ENCODE results near the gene GUCY2F. TPM values are rescaled to one million over a fixed set of nuclear protein-coding genes. Genes with fewer than 3 reads are reported as not detected.

The GUCY2F gene
- total RNA-seq, 1 experiment from 2014 or later = not detected

DNA sequence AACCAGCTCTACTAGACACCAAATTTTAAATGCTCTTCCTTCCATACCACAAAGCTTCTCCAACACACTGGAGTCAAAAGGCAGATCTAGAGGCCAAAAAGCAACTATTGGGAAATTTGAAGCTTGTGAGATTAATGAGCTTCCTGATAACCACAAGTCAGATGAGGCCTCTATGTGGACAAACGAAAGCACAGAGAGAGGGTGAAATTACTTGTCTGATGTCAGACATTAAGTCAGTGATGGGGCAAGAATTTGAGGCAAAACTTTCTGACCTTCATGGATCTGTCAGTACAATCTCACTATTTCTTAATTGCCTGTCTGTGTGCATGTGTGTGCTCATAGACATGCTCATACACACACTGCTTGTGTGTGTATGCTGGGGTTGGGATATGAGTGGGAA lies 103.6 kb downstream of the GUCY2F start:
- Histone ChIP-seq H3K36me3 (ENCODE audit: control insufficient read depth in 1 of 2, insufficient read depth in 2 of 2, low read length in 2 of 2) (no peaks in the 10 kb centered on the region), H3K79me2 (ENCODE audit: insufficient read depth, low read length) (no peaks in the 10 kb centered on the region), H3K4me2 (ENCODE audit: low read length) (no peak overlapping the region), H3K9me2 (ENCODE audit: insufficient read depth) (no peaks in the 10 kb centered on the region), H3K4me1 (ENCODE audit: control insufficient read depth in 1 of 2, insufficient read depth in 2 of 2, low read length in 2 of 2) (no peaks in the 10 kb centered on the region; a peak in 1 of 4 replicates), H3K27me3 (ENCODE audit: insufficient read depth, low read length) (no peaks in the 10 kb centered on the region), H3K4me3 (replicated peaks in 1 of 2; ENCODE audit: low read depth in 1 of 2, low read length in 2 of 2) (no peak overlapping the region), H3K9me3 (ENCODE audit: control insufficient read depth in 1 of 2, insufficient read depth in 1 of 2, low read depth in 1 of 2, low read length in 2 of 2) (no peaks in the 10 kb centered on the region), H3K27ac (ENCODE audit: low read depth, low read length) (no peak overlapping the region), H4K20me1 (ENCODE audit: insufficient read depth) (no peaks in the 10 kb centered on the region), H2AFZ (ENCODE audit: low read depth, low read length, poor library complexity, severe bottlenecking) (no peak overlapping the region), H3K9ac (ENCODE audit: low read length) (no peak overlapping the region)
- DNase-seq (ENCODE audit: low read depth, low spot score) (no peak), ATAC-seq (no peak)
- no peak for TF ChIP-seq ZFX (IDR thresholded peaks at IDR 0.05)
- no peak for TF ChIP-seq SRF (IDR thresholded peaks at IDR 0.05; ENCODE audit: low read depth)
- TF ChIP-seq CBX3 (IDR thresholded peaks at IDR 0.05; ENCODE audit: low read depth) = no peak
- TF ChIP-seq TCF7L2 (IDR thresholded peaks at IDR 0.05; ENCODE audit: borderline replicate concordance, extremely low read depth, insufficient read depth, insufficient read length) = no peak
- intact Hi-C loops (cut with micrococcal nuclease) = no loop called here
- RAD21 ChIA-PET (ENCODE audit: low non-redundant PET in 1 of 2, low total read pairs in 2 of 2, uncharacterized antibody in 2 of 2, unreplicated experiment in 2 of 2) = no interaction called here
- CTCF ChIA-PET = no interaction called here
- BruUV-seq (replicated peaks) = no TSS peak
- POLR2A ChIA-PET = no interaction called here

DNA sequence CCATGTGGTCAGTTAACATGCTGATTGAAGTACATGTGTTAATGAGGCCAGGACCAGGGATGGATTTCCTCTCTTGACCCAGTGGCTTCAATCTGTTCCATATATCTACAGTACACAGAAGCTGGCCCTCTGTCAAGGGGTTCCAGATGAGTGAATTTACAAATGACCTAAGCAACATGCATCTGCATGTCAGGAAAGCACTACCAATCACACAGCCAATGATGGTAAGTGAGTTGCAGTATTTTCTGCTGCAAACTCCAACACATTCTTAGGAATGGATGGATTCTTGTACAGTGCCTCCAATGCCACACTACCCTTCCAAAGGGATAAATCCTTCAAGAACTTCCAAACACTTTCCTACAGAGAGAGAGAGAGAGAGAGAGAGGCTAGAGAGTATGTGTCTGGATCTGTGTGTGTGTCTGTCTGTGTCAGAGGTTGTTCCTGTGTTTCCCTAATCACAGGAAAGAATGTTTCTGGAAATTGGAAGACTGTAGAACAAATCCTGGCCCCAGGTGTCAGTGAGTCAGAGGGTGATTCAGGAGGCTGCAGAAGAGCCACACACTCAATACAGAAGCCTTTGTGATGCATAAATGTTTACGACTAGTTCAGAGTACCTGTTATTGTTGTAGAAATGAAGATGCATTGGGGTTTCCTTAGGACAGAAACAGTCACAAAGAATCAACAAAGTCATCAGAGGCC lies 107.5 kb downstream of the GUCY2F start:
- no peaks in the 10 kb centered on the region for H3K9me3 ChIP-seq (ENCODE audit: control insufficient read depth in 1 of 2, insufficient read depth in 1 of 2, low read depth in 1 of 2, low read length in 2 of 2)
- no peak overlapping the region for H3K4me2 ChIP-seq (ENCODE audit: low read length)

More for the DNA sequence above, 107.5 kb downstream of the GUCY2F start:
- H3K9ac ChIP-seq (ENCODE audit: low read length) = no peak overlapping the region
- no peak for DNase-seq (ENCODE audit: low read depth, low spot score)
- H3K36me3 ChIP-seq (ENCODE audit: control insufficient read depth in 1 of 2, insufficient read depth in 2 of 2, low read length in 2 of 2) = no peaks in the 10 kb centered on the region
- BruUV-seq (replicated peaks) = no TSS peak
- no peaks in the 10 kb centered on the region for H3K79me2 ChIP-seq (ENCODE audit: insufficient read depth, low read length)
- ChIA-PET RAD21 (ENCODE audit: low non-redundant PET in 1 of 2, low total read pairs in 2 of 2, uncharacterized antibody in 2 of 2, unreplicated experiment in 2 of 2) (no interaction called here), POLR2A (no interaction called here), CTCF (no interaction called here)
- H2AFZ ChIP-seq (ENCODE audit: low read depth, low read length, poor library complexity, severe bottlenecking) = no peak overlapping the region
- H3K27ac ChIP-seq (ENCODE audit: low read depth, low read length) = no peak overlapping the region
- no peaks in the 10 kb centered on the region; a peak in 1 of 4 replicates for H3K4me1 ChIP-seq (ENCODE audit: control insufficient read depth in 1 of 2, insufficient read depth in 2 of 2, low read length in 2 of 2)
- ATAC-seq = no peak
- no peak overlapping the region for H3K4me3 ChIP-seq (replicated peaks in 1 of 2; ENCODE audit: low read depth in 1 of 2, low read length in 2 of 2)
- no peak for TF ChIP-seq ELF1 (IDR thresholded peaks at IDR 0.05; ENCODE audit: borderline replicate concordance, low read depth)
- TF ChIP-seq CBX3 (IDR thresholded peaks at IDR 0.05; ENCODE audit: low read depth) = no peak
- TF ChIP-seq ZNF274 (IDR thresholded peaks at IDR 0.05; ENCODE audit: low read depth, low read length) = no peak
- no peak for TF ChIP-seq ZFX (IDR thresholded peaks at IDR 0.05)
- no peak for TF ChIP-seq JUND (IDR thresholded peaks at IDR 0.05)
- TF ChIP-seq, protein P1, sequence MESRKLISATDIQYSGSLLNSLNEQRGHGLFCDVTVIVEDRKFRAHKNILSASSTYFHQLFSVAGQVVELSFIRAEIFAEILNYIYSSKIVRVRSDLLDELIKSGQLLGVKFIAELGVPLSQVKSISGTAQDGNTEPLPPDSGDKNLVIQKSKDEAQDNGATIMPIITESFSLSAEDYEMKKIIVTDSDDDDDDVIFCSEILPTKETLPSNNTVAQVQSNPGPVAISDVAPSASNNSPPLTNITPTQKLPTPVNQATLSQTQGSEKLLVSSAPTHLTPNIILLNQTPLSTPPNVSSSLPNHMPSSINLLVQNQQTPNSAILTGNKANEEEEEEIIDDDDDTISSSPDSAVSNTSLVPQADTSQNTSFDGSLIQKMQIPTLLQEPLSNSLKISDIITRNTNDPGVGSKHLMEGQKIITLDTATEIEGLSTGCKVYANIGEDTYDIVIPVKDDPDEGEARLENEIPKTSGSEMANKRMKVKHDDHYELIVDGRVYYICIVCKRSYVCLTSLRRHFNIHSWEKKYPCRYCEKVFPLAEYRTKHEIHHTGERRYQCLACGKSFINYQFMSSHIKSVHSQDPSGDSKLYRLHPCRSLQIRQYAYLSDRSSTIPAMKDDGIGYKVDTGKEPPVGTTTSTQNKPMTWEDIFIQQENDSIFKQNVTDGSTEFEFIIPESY (IDR thresholded peaks at IDR 0.05; ENCODE audit: extremely low read depth, insufficient replicate concordance, low read length) = no peak
- no peak for TF ChIP-seq EZH2phosphoT487 (IDR thresholded peaks at IDR 0.05; ENCODE audit: borderline replicate concordance)
- TF ChIP-seq EZH2 (IDR thresholded peaks at IDR 0.05) = no peak
- TF ChIP-seq, protein P2, sequence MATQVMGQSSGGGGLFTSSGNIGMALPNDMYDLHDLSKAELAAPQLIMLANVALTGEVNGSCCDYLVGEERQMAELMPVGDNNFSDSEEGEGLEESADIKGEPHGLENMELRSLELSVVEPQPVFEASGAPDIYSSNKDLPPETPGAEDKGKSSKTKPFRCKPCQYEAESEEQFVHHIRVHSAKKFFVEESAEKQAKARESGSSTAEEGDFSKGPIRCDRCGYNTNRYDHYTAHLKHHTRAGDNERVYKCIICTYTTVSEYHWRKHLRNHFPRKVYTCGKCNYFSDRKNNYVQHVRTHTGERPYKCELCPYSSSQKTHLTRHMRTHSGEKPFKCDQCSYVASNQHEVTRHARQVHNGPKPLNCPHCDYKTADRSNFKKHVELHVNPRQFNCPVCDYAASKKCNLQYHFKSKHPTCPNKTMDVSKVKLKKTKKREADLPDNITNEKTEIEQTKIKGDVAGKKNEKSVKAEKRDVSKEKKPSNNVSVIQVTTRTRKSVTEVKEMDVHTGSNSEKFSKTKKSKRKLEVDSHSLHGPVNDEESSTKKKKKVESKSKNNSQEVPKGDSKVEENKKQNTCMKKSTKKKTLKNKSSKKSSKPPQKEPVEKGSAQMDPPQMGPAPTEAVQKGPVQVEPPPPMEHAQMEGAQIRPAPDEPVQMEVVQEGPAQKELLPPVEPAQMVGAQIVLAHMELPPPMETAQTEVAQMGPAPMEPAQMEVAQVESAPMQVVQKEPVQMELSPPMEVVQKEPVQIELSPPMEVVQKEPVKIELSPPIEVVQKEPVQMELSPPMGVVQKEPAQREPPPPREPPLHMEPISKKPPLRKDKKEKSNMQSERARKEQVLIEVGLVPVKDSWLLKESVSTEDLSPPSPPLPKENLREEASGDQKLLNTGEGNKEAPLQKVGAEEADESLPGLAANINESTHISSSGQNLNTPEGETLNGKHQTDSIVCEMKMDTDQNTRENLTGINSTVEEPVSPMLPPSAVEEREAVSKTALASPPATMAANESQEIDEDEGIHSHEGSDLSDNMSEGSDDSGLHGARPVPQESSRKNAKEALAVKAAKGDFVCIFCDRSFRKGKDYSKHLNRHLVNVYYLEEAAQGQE (IDR thresholded peaks at IDR 0.05; ENCODE audit: low read depth) = no peak
- no peak for TF ChIP-seq FOSL1 (IDR thresholded peaks at IDR 0.05; ENCODE audit: low read depth)
- no peak for TF ChIP-seq EGR1 (IDR thresholded peaks at IDR 0.05; ENCODE audit: low read depth)
- no peak for TF ChIP-seq CEBPB (IDR thresholded peaks at IDR 0.05; ENCODE audit: low read depth)
- intact Hi-C loops (cut with micrococcal nuclease) = no loop called here
- no peaks in the 10 kb centered on the region for H3K9me2 ChIP-seq (ENCODE audit: insufficient read depth)
- no peaks in the 10 kb centered on the region for H4K20me1 ChIP-seq (ENCODE audit: insufficient read depth)
- no peaks in the 10 kb centered on the region for H3K27me3 ChIP-seq (ENCODE audit: insufficient read depth, low read length)
